GM18511 (cell line): ENCODE results near the gene DOCK4.

Experiments
- ATAC-seq: cut with Tn5 transposase; IDR thresholded peaks from one replicate; pipeline ENCODE4 v1.9.1; 2021; ENCODE audit warnings: mild to moderate bottlenecking, moderate library complexity; ENCODE audit not compliant: unreplicated experiment

The DOCK4 gene

DNA sequence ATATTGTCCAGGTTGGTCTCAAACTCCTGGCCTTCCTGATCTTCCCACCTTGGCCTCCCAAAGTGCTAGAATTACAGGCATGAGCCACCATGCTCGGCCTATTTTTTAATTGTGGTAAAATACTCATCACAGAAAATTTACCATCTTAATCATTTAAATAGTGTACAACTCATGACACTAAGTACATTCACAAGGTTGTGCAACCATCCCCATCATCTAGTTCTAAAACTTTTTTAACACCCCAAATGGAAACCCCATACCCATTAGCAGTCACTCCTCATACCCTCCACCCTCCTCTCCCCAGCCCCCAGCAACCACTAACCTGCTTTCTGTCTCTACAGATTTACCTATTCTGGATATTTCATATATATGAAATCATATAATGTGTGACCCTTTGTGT is 90.3 kb downstream of the DOCK4 start:
- ATAC-seq: no peak

DNA sequence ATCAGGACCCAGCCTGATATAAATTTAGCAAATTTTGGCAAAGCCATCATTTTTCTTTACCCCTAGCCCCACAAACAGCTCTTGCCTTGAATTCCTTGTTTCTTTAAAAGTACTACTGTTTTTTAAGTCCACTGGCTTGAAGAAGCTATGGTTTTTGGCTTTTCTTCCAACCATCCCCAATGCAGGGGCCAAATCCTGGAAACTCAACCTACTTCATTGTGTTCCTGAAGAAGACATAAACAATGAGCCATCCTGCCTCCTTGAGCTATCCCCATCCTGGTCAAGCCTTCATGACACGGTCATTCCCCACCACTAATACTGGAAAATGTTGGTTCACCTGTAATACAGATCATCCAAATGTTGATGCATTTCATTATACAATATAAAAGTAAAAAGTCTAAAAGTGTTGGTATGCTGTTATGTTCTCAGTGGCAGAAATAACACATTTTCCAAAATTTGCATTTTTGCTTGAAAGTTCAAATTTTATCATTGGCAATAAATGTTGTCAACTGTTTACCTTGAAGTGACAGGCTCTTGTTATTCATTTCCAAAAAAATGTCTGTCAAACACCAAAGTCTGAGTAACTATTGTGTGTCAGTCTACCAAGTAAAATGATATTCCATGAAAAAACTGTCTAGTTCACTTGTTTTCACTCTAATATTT is 92.2 kb downstream of the DOCK4 start:
- ATAC-seq: no peak

DNA sequence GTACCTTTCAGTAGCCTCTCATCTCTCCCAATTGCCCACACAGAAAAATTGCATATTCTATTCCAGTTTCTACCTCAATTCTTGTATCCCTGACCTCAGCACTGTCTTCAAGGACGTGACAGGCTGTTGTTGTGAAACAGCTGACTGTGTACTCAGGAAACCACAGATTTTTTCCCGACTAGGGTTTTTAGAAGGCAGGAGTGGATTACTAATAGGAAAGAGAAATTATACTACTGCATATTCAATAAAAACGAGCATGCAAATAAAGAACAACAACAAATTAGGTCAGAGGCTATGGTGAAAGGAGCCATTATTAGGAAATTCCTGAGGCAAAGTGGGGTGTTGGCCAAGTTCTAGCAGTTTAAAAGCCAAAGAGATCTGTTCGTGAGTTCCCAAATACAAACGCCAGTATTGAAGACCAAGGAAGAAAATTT is 93.4 kb downstream of the DOCK4 start:
- ATAC-seq: no peak

DNA sequence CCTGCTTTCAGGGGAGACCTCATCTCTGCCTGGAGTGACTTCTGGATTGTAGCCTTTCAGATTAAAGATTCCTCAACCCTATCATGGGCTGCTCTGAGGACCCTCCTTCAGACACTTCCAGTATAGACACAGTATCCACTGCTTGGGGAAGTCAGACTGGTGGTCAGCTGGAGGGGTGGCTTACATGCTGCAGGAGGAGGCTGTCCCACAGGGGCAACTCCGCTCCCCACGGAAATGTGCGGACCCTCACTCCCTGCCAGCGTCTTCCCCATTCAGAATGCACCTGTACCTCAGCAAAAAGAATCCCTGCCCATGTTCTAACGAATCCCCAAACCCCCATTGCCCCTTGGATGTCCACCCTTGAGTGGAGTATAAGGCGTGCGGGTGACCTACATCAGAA is 95.5 kb downstream of the DOCK4 start:
- no peak for ATAC-seq

DNA sequence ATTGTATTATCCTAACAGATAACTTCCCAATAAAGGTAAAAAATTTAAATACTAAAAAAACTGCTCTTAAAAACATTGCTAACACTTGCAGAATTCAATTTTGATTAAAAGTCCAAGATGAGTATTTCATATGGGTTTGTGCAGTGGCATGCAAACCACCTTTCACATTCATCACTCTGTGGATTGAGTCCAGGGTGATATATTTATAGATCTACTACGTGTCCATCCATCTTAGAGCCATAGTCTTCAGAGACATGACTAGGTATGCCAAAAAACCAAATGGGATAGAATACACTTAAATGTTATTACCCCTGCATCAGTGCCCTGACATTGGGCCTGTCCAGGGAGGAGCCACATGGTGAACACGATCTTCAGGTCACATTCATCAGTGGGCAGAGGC is 96.0 kb downstream of the DOCK4 start:
- ATAC-seq: no peak

DNA sequence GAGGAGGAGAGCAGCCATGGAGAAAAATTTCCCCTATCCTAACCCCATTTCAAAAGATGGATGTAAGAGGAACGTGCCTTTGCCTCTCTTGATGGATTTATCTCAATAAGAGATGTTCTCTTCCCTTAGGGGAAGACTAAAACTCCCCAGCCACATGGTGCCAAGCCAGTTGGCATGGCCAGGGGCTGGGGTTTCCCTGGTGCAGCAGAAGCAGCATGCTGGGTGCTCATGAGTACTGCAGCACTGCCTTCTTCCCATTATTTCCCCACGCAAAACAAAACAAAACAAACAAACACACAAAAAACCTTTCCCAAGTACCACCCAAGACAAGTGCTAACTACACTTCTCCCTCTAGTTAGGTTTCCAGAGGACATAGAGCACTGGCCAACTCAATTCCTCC is 97.2 kb downstream of the DOCK4 start:
- no peak for ATAC-seq

DNA sequence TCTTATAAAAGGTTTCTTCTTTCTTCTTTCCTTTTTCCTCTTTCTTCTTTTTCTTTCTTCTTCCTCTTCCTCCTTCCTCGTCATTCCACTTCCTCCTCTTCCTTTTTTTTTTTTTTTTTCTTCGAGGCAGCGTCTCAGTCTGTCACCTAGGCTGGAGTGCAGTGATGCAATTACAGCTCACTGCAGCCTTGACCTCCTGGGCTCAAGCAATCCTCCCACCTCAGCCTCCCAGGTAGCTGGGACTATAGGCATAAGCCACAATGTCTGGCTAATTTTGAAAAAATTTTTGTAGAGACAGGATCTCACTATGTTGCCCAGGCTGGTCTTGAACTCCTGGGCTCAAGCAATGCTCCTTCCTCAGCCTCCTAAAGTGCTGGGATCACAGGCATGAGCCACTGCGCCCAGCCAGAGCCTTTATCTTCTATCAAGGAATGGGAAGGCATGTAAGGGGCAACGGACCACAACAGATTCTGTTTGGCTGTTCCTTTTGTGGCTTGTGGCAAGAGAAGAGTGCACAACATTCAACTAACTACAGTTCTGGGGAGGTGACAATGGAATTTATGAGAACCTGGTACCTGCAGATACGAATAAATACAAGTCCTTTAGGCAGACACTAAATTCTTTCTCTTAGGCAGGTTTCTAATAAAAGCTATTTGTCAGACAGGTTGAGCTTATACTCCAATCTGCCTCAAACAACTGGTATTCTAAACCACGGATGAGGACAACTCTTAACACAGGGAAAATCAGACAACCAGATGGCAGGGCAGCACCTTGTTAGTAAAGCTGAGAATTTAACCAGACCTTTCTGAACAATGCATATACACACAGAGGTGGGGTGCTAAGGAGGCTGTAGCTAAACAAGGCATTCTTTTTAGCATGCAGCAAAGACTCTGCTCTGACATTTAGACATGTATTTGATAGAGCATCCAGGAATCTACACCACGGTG is 100.3 kb downstream of the DOCK4 start:
- no peak for ATAC-seq

DNA sequence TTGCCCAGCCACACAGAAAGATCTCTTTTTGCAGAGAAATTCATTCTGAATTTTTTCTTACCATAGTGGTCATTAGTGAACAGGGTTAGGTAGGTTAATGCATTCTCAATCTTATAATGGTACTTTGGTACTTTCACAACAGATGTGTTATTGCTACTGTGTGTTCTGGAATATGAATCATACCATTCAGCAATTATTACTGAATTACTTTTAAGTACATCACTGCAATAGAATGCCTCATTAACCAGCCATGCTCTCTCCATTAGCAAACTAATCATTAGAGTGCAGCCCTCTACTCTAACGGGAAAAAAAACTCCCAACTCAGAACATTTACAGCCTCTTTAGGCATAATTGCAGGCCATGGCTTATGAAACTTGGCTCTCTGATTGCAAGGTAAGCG is 102.1 kb downstream of the DOCK4 start:
- ATAC-seq: no peak

DNA sequence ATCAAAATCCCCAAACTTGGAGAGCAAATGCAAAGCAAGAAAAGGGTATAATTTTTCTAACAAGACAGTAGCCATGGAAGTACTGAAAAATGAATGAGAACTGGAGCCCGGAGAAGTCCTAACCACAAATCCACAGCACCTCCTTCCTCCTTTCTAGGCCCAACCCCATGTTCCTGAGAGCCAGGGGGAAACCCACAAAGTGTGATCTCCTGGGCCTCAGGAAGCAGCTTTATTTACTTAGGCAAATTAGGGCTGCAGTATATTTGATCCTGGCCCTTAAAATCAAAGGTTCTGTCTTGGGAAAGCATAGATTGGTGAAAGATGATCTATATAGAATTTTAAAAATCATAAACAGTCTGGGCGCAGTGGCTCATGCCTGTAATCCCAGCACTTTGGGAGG is 103.0 kb downstream of the DOCK4 start:
- ATAC-seq: no peak

DNA sequence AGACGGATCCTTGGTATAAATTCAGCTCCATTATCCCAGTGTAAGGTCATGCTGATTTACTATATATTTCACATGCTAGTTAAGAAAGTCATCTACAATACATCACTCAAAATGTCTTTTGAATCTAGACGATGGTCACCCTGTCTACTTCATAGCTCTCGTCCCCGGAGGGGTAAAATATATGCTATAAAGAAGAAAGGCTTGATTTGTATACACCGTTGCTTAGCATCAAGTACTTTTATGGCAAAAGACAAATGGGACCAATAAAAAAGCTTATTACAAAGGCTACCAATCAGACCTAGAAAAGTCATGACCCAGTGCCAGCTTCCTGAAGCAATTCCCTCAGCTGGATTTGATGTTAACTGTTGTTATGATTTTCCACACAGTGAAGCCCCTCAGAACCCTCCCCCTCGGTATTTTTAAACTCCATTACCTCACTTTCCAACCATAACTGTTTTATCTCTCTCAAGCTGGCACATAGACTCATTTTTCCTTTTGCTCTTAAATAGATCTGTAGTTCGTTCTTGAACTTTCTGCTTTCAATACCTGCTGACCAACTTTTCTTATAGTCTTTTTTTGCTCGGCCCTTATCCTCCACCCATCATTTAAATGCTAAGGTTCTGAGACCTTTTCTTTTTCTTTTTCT is 104.9 kb downstream of the DOCK4 start:
- ATAC-seq: no peak

DNA sequence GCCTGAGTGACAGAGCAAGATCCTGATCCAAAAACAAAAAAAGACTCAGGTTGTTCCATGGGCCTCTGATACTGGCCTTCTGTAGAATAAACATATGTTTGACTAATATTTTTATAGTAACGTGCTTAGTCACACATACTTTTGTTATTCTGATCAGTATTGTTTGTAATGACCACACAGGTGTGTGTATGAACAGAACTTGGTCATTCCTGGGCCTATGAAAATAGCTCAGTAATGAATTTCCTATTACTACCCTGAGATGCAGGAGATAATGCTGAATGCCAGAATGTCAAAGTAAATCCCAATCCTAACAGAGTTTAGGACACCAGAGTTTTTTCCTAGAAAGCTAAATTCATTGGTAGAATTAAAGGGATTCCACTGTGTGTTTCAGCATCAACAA is 108.7 kb downstream of the DOCK4 start:
- no peak for ATAC-seq

DNA sequence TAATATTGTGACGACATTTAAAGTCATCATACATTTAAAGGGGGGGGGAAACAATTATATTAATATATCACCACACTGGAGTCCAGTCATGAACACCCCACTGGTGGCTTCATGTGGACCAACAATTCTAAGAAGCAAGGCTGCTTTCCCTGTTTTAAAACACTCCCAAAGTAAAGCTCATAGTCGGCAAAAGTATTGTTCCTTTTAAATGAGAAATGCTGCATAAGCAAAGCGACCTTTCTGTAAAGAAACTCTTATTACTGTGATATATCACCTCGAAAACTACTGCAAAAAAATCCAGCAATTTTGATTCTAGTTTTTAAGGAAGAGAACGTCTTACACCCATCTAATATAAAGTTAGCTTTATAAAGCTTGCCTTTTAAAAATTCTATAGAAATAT is 112.8 kb downstream of the DOCK4 start:
- ATAC-seq: no peak

DNA sequence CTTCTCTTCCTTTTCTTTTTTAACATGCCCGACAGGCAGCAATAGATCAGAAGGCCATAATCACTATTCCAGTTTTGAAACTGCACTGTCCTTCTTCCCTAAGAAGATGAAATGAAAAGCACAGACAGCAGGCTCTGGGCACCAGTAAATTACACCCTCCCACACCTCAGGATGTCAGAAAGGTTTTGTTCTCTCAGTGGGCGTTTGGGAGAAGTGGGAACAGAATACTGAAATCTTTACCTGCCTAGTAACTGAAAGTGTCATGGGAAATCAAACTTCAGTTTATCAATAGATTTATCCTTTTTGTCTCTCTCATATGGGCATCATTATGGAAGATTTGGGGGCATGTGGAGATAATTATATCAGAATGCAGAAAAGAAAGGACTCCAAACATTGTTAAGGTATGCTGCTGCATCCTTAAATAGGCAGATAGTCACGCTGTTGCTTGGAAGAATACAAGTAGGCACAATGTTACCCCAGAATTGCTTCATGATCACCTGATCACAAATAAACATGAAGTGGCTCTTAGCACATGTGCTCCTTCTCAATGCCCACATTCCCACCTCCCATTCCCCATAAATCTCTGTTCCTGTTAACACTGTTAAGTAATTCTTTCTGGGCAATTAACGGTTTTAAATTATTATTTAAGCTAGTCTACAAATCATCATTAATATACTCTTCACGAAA is 113.3 kb downstream of the DOCK4 start:
- ATAC-seq: no peak

DNA sequence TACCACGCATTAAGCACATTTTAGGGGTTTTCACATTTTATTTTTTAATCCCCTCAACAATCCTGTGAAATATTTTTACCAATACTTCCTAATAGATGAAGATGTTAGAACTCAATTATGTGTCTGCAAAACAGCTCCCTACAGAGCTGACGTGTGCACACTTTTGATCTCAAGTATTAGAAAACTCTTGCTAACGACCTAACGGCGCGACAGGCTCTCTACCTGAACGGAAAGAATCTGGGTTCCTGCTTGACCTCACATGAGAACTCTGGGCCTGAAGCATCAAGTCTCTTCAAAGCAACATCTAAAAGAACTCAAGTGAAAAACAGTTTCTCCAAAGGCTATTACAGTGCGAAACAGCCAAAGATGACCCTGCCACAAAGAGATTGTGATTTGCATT is 113.9 kb downstream of the DOCK4 start:
- no peak for ATAC-seq

DNA sequence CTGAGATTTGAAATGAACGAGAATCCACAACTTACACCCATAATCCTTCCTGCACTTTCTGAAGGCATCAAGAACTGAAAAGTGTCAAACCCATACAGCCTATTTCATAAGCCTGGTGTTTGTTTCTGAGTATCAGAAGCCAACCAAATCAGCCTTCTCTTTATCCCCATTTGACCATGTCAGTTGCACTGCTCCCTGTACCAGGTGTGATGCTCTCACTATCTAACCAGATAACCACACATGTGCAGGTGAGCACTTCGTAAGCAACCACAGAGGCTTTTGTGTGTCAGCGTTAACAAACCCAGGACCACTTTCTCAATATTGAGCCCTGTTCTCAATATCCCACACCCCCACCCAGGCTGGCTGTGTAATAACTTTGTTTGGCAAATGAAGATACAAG is 114.4 kb downstream of the DOCK4 start:
- ATAC-seq: no peak

DNA sequence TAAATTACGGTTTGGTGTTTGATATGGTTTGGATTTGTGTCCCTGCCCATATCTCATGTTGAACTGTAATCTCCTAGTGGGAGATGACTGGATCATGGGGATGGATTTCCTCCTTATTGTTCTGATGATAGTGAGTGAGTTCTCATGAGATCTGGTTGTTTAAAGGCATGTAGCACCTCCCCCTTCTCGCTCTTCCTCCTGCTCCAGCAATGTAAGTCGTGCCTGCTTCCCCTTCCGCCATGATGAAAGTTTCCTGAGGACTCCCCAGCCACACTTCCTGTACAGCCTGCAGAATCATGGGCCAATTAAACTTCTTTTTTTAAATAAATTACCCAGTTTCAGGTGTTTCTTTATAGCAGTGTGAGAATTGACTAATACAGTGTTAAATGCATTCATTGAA is 116.6 kb downstream of the DOCK4 start:
- no peak for ATAC-seq

DNA sequence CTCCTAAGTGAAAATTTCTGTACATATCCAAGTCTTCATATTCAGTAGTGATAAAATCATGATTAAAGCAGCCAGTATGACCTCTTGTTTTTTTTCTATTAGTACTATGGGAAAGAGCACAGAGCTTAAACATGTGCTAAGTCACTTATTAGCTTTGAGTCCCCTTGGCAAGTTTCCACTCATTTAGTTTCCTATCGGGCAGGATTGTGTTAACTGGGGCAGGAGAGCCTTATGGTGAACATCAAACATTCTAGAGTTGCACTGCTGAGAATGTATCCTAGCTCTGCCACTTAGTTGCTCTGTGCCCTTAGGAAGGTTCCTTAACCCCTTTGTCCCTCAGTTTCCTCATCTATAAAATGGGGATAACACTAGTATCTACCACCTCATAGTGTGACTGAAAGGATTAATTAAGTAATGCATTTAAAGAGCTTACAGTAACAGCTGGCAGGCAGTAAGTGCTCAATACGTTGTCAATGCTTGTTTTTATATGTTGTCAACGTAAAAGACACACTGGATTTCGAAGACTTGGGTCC is 117.6 kb downstream of the DOCK4 start:
- ATAC-seq: no peak

DNA sequence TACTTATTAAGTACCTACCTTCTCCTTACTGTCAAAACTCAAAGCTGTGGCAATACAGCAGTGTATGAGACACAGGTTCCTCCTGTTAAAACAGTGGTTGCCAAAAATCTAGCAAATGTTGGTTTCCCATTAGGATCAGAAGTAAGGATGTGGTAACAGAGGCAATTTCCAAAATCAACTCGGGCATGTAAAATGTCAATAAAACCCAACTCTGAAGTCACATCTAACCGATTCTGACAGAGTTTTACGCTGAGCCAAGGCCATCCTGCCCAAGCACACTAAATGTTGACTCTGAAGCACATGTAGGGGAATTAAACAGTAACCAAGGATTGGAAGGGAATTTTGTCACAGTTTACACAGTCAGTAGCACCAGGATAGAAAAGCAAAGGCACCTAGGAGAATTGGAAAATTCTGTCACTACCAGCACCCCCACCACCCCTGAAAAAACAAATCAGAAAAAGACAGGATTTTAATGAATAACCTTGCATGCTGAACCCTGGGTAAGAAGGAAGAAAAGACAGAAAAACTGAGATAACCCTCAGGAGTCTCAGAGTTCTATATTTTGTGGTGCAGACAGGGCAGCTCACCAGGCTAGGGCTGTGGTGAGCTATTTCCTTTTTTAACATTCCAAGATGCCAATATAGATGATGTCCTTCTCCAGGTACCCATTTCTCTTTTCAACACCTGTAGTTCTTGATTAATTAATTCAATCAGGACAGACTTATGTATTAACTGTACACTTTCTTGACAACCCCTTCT is 119.5 kb downstream of the DOCK4 start:
- ATAC-seq: no peak

DNA sequence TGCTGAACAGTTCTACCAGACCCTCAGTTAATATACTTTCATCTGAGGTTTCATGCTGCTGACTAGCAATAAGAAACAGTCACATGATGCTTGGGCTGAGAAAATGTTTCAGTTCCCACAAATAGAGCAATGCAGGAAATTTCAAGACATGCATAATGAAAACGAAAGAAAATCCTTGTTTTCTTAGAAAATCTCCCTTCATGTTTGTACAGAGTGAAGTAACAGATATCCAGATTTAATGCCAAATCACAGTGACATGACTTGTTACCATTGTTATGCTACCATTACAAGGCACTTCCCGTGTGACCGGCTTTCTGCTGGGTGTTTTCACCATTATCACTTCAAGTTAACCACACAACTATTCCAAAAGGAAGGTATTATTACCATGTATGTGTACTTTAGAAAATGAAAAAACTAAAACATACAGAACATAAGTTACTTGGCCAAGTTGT is 121.7 kb downstream of the DOCK4 start:
- ATAC-seq: peak; percentile 59

DNA sequence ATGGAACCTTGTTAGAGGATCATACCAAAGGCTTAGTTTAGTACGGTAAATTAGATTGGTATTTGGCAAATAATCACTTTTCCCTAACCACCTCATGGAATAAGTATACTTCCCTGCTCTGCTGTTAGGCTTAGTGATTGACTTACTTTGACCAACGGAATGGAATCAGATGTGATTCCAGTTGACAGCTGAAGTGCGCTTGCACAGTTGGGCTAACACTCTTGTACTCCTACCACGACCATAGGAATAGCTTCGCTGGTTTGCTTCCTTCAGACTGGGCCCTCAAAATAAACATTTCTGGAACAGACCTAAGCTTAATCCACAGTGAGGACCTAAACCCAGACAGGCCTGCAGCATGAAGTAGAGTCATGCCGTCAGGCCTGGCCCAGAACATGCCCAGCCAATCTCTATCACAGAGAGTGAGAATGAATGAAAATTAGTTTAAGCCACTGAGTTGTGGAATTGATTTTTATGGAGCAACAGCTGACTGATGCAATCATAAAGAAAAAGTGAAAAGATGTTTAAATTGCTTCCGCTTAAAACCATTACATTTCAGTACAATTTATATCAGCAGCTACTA is 122.3 kb downstream of the DOCK4 start:
- ATAC-seq: no peak
